H1 (cell line): ENCODE data around the gene LIPC.

ENCODE experiments used
- CBX5 ChIP-seq: fragments of 300-800, 300-1000 bp; sonication (generic); IDR thresholded peaks from 2 replicates; pipeline ENCODE4 v1.7.1; 2016; ENCODE audit warnings: antibody characterized with exemption, low read length, low read depth
- CREB1 ChIP-seq: IDR thresholded peaks from 2 replicates; pipeline ENCODE4 v1.6.1; 2012; ENCODE audit warnings: inconsistent platforms
- EP300 ChIP-seq, 2 experiments: IDR thresholded peaks; 1 replicate in 1 of 2; 2 replicates in 1 of 2; pipeline ENCODE4 v1.6.1; 2011 to 2012; ENCODE audit warnings: low read depth in 2 of 2, low read length in 2 of 2, mild to moderate bottlenecking in 2 of 2, borderline replicate concordance in 1 of 2, inconsistent platforms in 1 of 2, moderate library complexity in 1 of 2
- EZH2 ChIP-seq: fragments of 200-600 bp; sonication (generic); IDR thresholded peaks from 2 replicates; pipeline ENCODE4 v1.7.1; 2012; ENCODE audit warnings: low read depth, mild to moderate bottlenecking, moderate library complexity, low read length, inconsistent platforms; ENCODE audit not compliant: severe bottlenecking
- GABPA ChIP-seq: IDR thresholded peaks from 2 replicates; pipeline ENCODE4 v1.6.1; 2011; ENCODE audit warnings: mild to moderate bottlenecking, low read length, moderate library complexity, borderline replicate concordance; ENCODE audit not compliant: insufficient read depth
- MAFK ChIP-seq: IDR thresholded peaks from 2 replicates; pipeline ENCODE4 v1.6.1; 2012; ENCODE audit warnings: low read depth, mild to moderate bottlenecking, improper control_type of control experiment, low read length
- POLR2A ChIP-seq, 2 experiments: IDR thresholded peaks; 1 replicate in 1 of 2; 2 replicates in 1 of 2; pipeline ENCODE4 v1.6.1; 2011; ENCODE audit warnings: low read depth in 2 of 2, low read length in 2 of 2, mild to moderate bottlenecking in 2 of 2; ENCODE audit errors: control extremely low read depth in 1 of 2
- RFX5 ChIP-seq: IDR thresholded peaks from 2 replicates; pipeline ENCODE4 v1.6.1; 2011; ENCODE audit warnings: low read depth, low read length, improper control_type of control experiment, borderline replicate concordance
- SP1 ChIP-seq: IDR thresholded peaks from 2 replicates; pipeline ENCODE4 v1.6.1; 2011; ENCODE audit warnings: low read depth, low read length
- TCF12 ChIP-seq: IDR thresholded peaks from 2 replicates; pipeline ENCODE4 v1.6.1; 2011; ENCODE audit warnings: low read depth, mild to moderate bottlenecking, low read length
- YY1 ChIP-seq: IDR thresholded peaks from 2 replicates; pipeline ENCODE4 v1.6.1; 2011; ENCODE audit warnings: low read depth, mild to moderate bottlenecking, low read length
- ZNF274 ChIP-seq: IDR thresholded peaks from 2 replicates; pipeline ENCODE4 v1.7.0; 2012; ENCODE audit warnings: low read length, borderline replicate concordance; ENCODE audit errors: extremely low read depth
- TF ChIP-seq, protein P1 (sequence below), 3 experiments: IDR thresholded peaks; 1 replicate in 2 of 3; 2 replicates in 1 of 3; pipeline versions ENCODE4 v1.5.1 to v1.6.1; 2011; ENCODE audit warnings: low read length in 3 of 3, mild to moderate bottlenecking in 3 of 3, inconsistent platforms in 2 of 3, low read depth in 1 of 3, moderate library complexity in 1 of 3; ENCODE audit not compliant: insufficient read depth in 1 of 3; ENCODE audit errors: control extremely low read depth in 1 of 3

GRCh38 chr15:58556541-58556940, 124.8 kb downstream of the LIPC start:
- no peak for TF ChIP-seq CREB1
- no peak for TF ChIP-seq CBX5
- TF ChIP-seq, protein P1, sequence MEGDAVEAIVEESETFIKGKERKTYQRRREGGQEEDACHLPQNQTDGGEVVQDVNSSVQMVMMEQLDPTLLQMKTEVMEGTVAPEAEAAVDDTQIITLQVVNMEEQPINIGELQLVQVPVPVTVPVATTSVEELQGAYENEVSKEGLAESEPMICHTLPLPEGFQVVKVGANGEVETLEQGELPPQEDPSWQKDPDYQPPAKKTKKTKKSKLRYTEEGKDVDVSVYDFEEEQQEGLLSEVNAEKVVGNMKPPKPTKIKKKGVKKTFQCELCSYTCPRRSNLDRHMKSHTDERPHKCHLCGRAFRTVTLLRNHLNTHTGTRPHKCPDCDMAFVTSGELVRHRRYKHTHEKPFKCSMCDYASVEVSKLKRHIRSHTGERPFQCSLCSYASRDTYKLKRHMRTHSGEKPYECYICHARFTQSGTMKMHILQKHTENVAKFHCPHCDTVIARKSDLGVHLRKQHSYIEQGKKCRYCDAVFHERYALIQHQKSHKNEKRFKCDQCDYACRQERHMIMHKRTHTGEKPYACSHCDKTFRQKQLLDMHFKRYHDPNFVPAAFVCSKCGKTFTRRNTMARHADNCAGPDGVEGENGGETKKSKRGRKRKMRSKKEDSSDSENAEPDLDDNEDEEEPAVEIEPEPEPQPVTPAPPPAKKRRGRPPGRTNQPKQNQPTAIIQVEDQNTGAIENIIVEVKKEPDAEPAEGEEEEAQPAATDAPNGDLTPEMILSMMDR (IDR thresholded peaks at IDR 0.05; ENCODE audit: control extremely low read depth in 1 of 3, insufficient read depth in 1 of 3, low read depth in 1 of 3, low read length in 3 of 3): no peak
- TF ChIP-seq MAFK: no peak
- no peak for TF ChIP-seq GABPA
- no peak for TF ChIP-seq TCF12
- no peak for TF ChIP-seq SP1
- no peak for TF ChIP-seq EZH2
- TF ChIP-seq RFX5: no peak
- no peak for TF ChIP-seq EP300 (IDR thresholded peaks at IDR 0.05; ENCODE audit: borderline replicate concordance in 1 of 2, low read depth in 2 of 2, low read length in 2 of 2)
- no peak for TF ChIP-seq POLR2A (IDR thresholded peaks at IDR 0.05; ENCODE audit: control extremely low read depth in 1 of 2, low read depth in 2 of 2, low read length in 2 of 2)
- no peak for TF ChIP-seq YY1
- no peak for TF ChIP-seq ZNF274
